Ishikawa (cell line): Measurements from ENCODE around the gene RNPEPL1.

ENCODE experiments used
- CEBPB ChIP-seq: IDR thresholded peaks from 2 replicates; pipeline ENCODE4 v1.6.1; 2012
- CREB1 ChIP-seq: IDR thresholded peaks from 2 replicates; pipeline ENCODE4 v1.6.1; 2012; ENCODE audit warnings: low read depth
- EGR1 ChIP-seq: IDR thresholded peaks from 2 replicates; pipeline ENCODE4 v1.6.1; 2012
- EP300 ChIP-seq: IDR thresholded peaks from 2 replicates; pipeline ENCODE4 v1.6.1; 2012; ENCODE audit warnings: borderline replicate concordance
- FOXM1 ChIP-seq: IDR thresholded peaks from 2 replicates; pipeline ENCODE4 v1.6.1; 2012; ENCODE audit warnings: low read depth, borderline replicate concordance
- MAX ChIP-seq: IDR thresholded peaks from 2 replicates; pipeline ENCODE4 v1.6.1; 2012
- NFIC ChIP-seq: IDR thresholded peaks from 2 replicates; pipeline ENCODE4 v1.6.1; 2012
- RAD21 ChIP-seq: IDR thresholded peaks from 2 replicates; pipeline ENCODE4 v1.6.1; 2012; ENCODE audit warnings: low read depth
- REST ChIP-seq: IDR thresholded peaks from 2 replicates; pipeline ENCODE4 v1.6.1; 2012; ENCODE audit warnings: low read depth, mild to moderate bottlenecking
- TAF1 ChIP-seq: IDR thresholded peaks from 2 replicates; pipeline ENCODE4 v1.6.1; 2012; ENCODE audit warnings: low read depth, mild to moderate bottlenecking
- TCF12 ChIP-seq: IDR thresholded peaks from 2 replicates; pipeline ENCODE4 v1.6.1; 2012; ENCODE audit warnings: low read depth
- TEAD4 ChIP-seq: IDR thresholded peaks from 2 replicates; pipeline ENCODE4 v1.6.1; 2012
- USF1 ChIP-seq: IDR thresholded peaks from 2 replicates; pipeline ENCODE4 v1.6.1; 2012
- YY1 ChIP-seq: IDR thresholded peaks from 2 replicates; pipeline ENCODE4 v1.6.1; 2012; ENCODE audit warnings: low read depth
- ZBTB7A ChIP-seq: IDR thresholded peaks from 2 replicates; pipeline ENCODE4 v1.6.1; 2012; ENCODE audit warnings: low read depth

Gene RNPEPL1

GRCh38 chr2:240579071-240579762 is 10.9 kb downstream of the RNPEPL1 start:
- TF ChIP-seq TCF12 (no peak), REST (no peak), YY1 (no peak), USF1 (no peak), TAF1 (no peak), FOXM1 (no peak), RAD21 (no peak), CEBPB (no peak), EP300 (no peak), TEAD4 (no peak), MAX (no peak), NFIC (no peak), ZBTB7A (no peak)

- TF ChIP-seq EP300 (0 out of 2 replicates have a peak, but pooled peaks have one; percentile 15), NFIC (peak; percentile 20; the same call in 1 of the 2 replicates), MAX (peak; percentile 82), CEBPB (no peak; the same call in 1 of the 2 replicates), USF1 (peak; percentile 9; the same call in 1 of the 2 replicates)
Observed at GRCh38 chr2:240579771-240580614, 11.7 kb downstream of the RNPEPL1 start.

- no peak for TF ChIP-seq REST
Observed at GRCh38 chr2:240581811-240582210, 13.5 kb downstream of the RNPEPL1 start.

- TF ChIP-seq EP300 (no peak), TEAD4 (no peak), FOXM1 (no peak), NFIC (no peak), CREB1 (no peak), EGR1 (no peak), ZBTB7A (no peak)
Observed at GRCh38 chr2:240582781-240583180, 14.5 kb downstream of the RNPEPL1 start.

- TF ChIP-seq TEAD4 (no peak), CEBPB (no peak), USF1 (no peak), TAF1 (no peak), FOXM1 (no peak), EP300 (no peak), MAX (no peak), RAD21 (no peak), ZBTB7A (no peak), NFIC (no peak), CREB1 (no peak), YY1 (no peak), EGR1 (no peak), REST (no peak), TCF12 (no peak)
Observed at GRCh38 chr2:240583774-240584173, 15.5 kb downstream of the RNPEPL1 start.
